ENCODE data around the gene SRGAP3. TPM values are rescaled to one million over a fixed set of nuclear protein-coding genes. Genes with fewer than 3 reads are reported as not detected.

SRGAP3 gene
- total RNA-seq, 1 donor from 2014 or later: 7.1 TPM

DNA sequence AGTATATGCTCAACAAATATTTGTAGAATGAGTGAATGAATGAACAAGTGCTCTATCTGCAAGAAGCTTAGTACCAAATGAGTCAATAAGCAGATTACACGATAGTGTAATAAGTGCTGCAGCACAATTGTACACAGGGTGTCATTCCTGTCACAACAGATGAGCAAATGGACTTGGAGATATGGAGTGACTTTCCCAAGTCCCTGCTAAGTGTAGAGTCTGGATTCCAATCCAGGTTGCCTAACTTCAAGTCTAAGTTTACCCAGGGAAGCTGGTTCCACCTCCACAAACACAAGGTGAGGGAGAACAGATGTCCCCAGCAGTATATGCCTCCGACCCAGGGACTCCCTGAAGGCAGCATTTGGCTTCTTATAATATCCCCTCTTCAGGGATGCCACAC lies 208.4 kb downstream of the SRGAP3 start:
- DNase-seq: no peak

DNA sequence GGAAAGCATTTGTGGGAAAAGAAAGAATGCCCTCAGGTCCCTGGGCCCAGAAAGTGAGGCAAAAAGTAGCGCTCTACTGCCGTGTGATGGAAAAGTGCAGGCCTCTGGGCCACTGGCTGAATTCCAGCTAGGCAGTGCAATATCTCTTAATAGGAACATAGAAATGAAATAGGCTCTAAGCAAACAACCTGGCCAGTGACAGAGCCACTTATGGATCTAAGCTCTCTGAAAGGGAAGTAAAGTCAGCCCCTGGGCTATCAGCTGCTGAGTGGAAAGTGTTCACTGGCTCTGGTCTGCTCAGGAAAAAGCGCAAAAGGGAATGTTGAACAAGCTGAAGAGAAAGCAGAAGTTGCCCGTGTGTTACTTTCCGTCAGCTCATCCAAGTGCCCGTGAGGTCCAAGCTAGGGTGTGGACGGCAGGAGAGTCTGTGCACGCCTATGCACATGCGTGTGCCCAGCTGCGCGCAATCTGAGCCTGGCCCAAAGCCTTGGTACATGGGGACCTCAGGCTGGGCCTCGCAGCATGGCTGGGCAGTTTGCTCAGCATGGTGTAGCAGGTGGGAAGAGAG lies 212.2 kb downstream of the SRGAP3 start:
- no peak for DNase-seq

DNA sequence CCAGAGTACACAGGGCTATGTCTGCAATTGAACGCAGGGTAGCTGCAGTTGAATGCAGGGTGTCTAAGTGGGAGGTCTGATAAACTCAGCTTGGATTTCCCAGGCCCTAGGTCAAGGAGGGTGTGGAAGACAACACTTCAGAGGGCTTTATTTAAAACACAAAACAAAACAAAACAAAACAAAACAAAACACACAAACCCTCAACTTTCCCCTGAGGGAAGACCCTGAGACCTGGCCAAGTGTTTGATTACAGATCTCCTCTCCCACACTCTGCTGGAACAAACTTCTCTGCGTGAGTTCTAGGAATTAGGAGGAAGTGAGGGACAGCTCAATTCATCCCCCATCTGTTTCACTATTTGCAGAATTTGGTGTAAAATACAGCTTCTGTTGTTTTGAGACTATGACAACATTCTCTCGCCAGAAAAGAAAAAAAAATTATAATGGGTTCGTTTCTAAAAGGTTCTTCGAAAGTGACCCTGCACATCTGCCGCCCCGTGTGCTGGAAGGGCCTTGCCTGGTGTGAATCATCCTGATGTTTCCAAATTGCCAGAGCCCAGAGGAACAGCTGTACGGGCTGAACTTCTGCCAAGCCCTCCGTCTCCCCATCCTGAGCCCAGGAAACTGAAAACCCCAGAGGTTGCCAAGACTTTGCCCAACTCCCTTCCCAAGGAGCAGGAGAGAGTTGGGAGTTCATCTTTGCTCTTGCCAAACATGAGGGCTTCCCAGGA lies 212.9 kb downstream of the SRGAP3 start:
- DNase-seq: no peak

DNA sequence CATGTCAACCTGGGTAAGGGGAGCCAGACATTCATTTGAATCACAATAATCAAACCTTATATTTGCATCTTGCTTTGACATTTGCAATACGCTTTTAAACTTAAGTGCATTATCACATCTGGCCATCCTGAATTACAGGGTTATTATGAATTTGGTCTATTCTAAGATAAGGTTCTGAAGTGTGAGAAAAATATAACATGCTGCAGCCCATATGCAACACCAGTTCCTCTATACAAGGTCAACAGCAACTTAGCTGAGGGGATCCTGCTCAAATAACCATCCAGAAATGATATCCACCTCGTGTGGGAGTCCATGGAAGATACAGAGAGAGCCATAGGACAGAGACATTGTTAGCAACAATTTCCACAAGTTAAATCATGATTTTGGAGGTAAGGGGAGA lies 213.5 kb downstream of the SRGAP3 start:
- DNase-seq: no peak

DNA sequence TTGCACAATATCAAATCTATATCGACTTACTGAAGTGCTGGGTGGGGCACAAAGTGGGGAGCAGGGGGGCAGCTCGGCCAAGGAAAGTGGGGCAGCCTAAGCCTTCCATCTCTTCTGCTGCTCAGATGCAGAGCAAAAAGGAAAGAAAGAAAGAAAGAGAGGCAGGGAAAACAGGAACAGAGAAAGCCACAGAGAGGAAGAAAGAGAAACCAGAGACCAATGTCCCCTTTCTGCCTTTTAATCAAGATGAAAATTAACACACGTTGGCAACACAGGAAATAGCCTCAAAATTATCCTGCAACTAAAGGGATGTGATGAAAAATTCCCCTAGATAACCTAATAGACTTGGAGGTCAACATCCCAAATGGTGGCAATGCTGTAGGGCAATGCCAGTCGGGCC lies 214.0 kb downstream of the SRGAP3 start:
- DNase-seq: no peak

DNA sequence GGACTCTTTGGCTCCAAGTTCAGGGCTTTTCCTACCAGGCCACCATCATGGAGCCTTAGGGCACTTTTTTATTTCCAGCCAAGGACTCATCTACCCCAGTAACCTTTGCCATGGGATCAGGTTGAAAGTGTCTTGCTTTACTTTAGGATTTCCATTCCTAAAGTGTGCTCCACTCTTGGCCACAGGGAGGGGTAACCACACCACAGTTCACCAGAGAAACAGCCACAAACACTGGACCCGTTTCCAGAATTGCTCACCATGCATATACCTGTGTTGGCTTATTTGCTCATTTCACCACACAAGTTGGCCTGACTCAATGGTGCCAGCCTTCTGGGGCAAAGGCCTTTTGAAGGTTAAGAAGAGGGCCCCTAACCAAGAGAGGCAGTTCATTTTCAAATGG lies 215.6 kb downstream of the SRGAP3 start:
- no peak for DNase-seq

DNA sequence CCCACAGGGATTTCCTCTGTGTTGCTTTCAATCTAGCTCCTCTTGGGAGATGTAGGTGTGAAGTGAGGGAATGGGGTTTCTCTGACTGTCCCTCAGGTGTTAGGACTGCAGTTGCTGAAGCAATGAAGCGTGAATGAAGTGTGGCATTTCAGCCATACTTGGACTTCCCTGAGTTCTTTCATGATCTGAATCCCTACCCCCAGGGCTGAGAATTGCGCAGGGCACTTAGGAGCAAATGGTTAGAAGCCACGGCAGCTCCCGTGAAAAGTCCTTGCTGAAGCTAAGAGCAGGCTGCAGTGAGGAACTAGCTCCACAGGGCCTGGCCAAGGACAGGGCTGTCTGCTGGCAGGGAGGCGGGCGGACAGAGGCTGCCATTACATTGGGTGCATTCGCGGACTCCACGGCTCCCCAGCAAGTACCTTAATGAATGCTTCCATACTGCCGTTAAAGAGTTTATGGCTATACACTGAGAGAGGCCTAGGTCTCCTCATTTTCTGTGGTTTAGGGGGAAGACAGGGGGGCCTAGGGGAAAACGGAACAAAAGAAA lies 217.1 kb downstream of the SRGAP3 start:
- no peak for DNase-seq

DNA sequence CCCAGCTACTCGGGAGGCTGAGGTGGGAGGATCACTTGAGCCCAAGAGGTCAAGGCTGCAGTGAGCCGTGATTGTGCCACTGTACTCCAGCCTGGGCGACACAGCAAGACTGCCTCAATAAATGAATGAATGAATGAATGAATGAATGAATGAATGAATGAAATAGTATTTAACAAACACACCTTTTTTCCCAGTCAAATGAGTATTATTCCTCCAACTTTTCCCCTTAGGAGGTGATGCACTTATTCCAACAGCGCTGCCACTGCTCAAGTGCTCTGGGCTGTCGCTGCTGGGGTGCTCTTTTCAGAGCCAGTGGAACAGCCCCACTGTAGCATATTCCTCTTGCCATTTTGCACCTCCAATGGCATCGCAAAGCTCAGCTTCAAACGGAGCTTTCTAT lies 219.4 kb downstream of the SRGAP3 start:
- no peak for DNase-seq

DNA sequence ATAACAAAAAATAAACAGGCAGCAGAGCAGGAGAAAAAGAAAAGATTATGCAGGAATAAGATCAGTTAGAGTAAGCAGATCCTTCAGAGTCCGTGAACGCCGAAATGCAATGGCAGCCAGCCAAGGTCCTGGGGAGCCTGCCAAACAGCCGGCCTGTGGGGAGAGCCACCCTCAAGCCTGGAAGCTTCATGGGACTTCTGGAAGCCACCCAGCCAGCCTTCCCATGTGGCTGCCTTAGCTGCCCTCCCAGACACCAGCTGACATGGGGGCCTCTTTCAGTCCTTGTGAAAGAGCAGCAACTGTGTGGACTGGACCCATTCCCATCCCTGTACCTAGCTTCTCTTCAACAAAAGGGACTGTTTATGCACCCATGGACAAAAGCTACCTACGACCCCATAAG lies 221.3 kb downstream of the SRGAP3 start:
- no peak for DNase-seq

DNA sequence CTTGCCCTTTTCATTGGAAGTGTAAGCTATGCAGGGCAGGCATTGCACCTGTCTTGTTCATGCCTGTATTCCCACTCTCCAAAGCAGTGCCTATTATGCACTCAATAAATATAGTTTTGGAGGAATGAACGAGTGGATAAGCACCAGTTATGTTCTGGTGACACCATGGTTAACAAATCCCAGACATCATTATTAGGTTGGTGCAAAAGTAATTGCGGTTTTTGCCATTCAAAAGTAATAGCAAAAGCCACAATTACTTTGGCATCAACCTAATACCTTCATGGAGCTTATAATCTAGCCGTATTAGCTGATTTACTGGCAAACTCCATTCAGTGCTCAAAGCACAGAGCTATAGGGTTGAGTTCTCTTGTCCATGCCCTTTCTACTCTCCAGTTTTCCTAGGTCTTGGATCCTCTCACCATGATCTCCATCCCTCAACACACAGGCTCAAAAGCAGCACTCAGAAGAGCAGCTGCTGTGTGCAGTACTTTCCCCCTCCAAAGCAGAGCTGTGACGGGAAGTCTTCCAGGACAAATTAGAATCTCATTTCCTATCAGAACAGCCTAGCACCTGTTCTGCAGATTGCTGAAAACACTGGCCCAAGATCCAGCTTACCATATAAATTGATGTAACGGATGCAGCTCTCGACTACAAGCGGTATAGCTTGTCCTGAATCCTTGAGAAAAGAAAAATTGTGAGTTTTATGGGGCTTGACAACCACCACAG lies 223.0 kb downstream of the SRGAP3 start:
- no peak for DNase-seq

DNA sequence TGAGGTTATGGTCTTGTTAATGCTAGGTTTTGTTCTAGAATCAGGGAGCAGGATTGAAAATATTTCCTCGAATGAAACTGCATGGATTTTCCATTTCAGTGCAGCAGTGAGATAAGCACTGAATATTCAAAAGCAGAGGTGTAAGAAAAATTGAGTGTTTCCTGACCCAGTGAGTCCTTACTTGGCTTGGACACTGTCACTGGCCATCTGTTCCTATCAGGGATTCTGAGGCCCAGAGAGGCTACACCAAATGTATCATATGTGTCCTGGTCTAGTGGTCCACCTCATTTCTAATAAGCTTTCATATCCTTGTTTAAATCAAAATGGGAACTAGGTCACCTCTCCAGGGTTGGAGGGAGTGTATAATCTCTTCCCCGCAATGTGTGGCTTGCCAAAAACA lies 225.1 kb downstream of the SRGAP3 start:
- DNase-seq: no peak

DNA sequence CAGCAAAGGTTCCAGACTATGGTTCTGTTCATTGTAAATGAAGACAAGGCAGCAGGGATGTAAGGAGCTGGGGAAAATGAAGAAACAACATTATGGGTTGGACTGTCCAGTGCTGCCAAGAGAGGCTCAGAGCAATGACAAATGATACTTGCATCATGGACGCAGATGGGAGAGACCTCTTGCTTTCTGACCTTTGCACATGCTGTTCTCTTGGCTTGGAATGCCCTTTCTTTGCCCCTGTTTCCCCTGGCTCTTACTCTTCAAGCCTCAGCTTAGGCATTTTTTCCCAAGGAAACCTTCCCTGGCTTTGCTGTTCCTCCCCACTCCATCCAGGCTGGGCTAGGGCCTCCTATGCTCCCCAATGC lies 226.2 kb downstream of the SRGAP3 start:
- no peak for DNase-seq

DNA sequence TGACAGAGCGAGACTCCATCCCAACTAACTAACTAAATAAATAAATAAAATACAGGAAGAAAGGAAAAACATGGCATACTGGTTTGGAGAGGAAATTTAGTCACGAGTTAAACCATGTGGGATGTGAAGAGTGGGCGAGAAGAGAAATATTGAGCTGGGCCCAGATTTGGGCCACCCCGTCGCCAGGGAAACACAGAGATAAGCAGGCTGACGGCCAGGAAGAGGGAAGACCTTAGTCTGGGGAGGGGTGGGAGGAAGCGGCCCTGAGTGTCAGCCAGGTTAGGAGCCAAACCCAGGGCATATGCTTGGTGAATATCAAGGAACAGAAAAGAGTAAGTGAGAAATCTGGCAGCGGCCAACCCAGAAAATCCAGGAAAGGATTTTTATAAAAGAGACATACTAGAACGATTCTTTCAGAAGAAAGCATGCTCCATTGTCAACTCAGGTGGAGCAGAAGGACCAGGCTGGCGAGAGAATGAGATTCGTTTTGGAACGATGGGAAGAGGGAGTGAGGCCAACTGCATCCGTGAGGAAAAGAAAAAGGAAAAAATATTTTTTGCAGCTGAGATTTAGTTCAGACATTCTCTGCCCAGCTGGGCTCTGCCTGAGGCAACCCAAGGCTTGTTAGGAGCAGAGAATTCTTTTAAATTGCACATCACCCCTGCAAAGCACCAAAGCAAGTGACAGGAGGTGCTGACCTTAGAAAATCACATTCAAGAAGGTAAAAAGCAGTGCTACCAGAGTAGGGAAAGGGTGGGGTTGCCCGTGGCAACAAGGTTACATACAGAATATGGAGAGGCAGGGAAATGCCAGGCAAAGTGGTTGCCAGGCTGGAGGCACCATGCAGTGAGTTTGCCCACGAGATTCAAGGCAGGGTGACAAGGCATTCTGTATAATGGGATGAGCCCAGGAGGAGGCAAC lies 226.9 kb downstream of the SRGAP3 start:
- DNase-seq: no peak

DNA sequence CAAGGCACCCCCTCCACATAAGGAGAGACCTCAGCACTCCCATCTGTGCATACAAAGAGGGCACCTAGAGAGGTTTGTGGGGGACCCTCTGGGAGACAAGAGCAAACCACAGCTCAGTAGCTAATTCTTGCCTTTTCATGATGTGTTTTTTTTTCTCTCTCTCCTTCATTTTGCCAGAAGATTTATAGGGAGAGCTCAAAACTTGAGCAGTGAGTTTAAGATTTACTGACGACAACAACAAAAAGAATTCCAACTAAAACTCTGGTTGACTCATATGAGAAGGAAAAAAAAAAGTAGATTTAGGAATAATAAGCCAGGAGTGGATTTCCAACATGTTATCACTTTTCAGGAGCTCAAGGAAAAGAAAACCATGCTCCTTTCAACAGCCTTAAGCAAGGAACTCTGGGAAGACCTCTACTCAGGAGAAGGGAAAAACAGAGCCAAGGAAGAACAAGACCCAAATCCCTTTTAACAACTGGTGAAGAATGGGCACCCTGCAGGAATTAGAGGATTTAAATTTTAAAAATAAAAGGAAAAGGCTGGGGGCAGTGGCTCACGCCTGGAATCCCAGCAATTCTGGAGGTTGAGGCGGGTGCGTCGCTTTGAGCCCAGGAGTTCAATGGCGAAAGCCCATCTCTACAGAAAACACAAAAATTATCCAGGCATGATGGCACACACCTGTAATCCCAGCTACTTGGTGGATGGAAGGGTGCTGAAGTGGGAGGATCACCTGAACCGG lies 228.0 kb downstream of the SRGAP3 start:
- DNase-seq: no peak

DNA sequence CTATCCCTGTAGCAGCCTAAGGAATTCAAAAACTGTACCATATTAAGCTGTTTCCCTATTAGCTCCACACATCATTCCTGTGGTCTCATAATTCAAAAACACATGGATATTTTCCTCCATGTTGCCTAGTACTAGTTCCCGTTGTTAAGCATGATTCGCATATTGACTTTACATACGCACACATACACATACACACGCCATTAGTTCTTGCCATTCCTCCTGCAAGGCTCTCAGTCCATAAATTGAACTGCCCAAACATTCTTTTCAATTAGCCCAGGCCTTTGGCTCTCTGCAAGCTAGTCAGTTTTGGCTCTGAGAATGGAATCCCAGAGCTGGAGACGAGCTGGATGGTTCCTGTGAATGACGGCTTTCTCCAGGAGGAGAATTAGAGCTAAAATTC lies 229.0 kb downstream of the SRGAP3 start:
- DNase-seq: no peak

DNA sequence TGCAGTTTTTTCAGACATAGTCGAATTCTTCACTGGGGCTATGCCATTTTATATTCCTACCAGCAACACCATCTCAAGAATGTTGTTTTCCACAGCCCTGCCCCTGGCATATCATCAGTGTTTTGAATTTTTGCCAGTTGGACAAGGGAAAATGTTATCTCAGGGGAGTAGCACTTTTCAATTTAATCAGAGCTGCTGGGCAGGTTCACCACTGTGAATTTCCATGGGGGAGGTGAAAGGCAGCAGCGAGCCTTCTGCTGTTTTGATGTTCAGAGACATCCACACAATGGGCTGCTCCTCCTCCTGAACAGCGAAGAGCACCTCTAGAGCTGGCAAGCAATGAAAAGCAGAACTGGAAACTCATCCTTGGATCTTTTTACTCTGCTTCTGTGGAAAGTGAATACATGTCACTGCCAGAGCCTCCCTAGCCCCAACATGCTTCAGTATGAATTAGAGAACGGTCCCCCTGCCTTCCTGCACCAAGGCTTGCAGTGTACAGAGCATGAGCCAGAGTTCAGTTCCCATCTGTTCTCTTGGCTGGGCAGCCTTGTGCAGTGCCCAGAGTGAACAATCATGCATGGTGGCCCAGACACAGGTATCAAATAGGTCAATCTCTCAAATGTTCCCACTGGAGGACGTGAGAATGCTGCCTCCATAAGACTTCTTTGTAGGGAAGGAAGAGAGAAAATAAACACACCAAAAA lies 230.0 kb downstream of the SRGAP3 start:
- no peak for DNase-seq

DNA sequence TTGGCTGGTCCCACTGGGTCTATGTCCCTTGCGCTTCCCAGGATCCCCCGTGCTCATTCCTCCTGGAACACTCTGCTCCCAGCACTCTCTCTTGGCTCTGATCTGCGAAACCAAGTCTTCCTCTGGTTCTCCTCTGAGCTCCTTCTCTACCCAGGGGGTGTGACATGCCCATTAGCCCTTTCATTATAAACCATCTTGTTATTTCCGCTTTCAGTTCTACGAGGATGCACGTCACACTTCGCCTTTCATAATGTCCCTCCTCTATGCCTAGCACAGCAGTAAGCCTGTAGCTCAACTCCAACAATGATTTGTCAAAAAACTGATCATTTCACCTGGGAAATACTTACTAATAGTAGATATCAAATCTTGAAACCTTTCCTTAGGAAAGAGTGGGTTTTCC lies 234.2 kb downstream of the SRGAP3 start:
- no peak for DNase-seq

DNA sequence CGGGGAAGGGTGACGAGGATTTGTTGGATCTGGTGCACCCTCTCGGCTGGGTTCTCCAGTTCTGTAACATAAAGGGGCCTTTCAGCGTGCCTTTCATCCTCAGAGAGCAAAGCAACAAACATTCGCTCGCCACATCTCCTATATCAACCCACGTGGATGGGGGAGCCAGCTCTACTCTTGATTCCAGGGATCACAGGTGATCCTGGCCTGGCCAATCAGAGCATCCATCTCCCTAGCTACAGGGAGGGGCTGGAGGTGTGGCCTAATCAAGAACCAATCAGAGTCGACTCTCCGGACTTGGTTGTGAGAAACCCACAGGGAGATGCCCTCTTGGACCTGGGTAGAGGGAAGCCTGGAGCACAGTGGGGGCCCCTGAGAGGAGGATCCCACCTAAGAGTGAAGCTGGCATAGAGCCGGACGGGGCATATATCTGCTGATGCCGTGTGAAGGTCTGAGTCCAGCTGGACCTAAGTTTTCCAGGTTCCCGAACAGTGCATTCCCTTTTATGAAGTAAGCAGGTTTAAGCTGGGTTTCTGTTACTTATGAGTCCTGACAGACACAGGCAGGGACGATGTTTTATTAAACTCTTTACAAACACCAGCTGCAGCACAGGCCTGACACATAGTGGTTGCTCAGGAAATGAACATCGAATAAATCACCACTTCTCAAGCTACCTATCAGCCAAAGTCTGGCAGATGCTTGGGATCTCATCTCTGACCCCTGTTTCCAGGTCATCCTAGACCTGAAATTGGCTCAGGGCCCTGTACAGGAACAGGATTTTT lies 235.5 kb downstream of the SRGAP3 start:
- DNase-seq: no peak

DNA sequence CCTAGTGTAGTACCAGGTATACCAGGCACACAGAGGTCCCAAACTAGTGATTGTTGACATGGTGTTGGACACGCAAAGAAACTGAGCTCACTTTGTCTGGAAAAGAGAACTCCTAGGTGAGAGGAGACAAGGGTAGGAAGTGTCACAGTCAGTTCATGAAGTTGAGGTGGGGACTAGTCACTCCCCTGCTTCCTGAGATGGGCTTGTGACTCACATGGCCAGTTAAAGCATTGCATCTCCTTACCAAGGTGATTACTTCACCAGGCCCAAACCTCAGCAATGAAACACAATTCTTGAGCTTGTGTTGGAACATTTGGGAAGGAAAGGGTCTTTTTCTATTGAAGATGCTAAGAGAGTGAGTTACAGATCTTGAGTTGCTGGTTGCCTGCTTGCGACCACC lies 236.9 kb downstream of the SRGAP3 start:
- DNase-seq: no peak

DNA sequence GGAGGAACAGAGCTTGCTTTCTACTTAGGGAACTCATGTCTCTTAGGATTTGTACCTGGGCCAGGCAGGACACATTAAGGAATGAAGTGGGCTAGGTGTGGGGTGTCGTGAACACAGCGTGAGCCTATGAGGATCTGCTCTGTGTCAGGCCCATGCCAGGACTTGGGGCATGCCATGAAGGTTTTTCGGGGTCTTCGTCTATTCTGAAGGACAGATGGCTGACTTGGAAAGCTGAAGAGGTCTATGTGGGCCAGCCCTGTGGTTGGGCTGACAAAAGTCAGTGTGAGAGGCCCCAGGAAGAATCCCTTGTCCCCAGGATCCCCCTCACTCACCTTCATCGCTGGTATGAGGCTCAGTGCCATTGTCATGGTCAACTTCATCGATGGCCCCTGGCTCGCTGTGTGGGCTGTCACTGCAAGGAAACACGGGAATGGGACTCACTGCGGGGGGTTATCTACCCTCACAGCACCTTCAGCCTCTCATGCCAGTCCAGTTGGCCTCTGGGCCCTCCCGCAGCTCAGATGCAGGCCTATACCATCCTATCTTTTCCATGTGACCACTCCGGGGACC lies 239.4 kb downstream of the SRGAP3 start:
- no peak for DNase-seq
